Neural progenitor cell (in vitro differentiated cells): ENCODE data around the gene LRP6.

Experiments used
- CTCF ChIP-seq: fragments of 200-600 bp; sonication (generic); IDR thresholded peaks from 2 replicates; pipeline ENCODE4 v1.5.1; 2017; ENCODE audit warnings: antibody characterized with exemption, mild to moderate bottlenecking
- EZH2 ChIP-seq: fragments of 200-600 bp; sonication (generic); IDR thresholded peaks from 2 replicates; pipeline ENCODE4 v1.6.1; 2017; ENCODE audit warnings: antibody characterized with exemption, mild to moderate bottlenecking, moderate library complexity
- EZH2phosphoT487 ChIP-seq: fragments of 200-600 bp; sonication (generic); IDR thresholded peaks from 2 replicates; pipeline ENCODE4 v1.6.1; 2017; ENCODE audit warnings: antibody characterized with exemption

GRCh38 chr12:12098691-12099015, 168.2 kb downstream of the LRP6 start:
- TF ChIP-seq EZH2phosphoT487 (no peak), CTCF (no peak), EZH2 (no peak)
